GM19238 (cell line): ENCODE measurements around the gene GUCA2A.
A peak's percentile ranks its signal among the peaks of the same experiment; 100 is the strongest.

ENCODE experiments used
- DNase-seq: peaks from one replicate; pipeline ENCODE4 v3.0.0; 2011; ENCODE audit warnings: low spot score; ENCODE audit not compliant: insufficient read length

GUCA2A gene

DNA sequence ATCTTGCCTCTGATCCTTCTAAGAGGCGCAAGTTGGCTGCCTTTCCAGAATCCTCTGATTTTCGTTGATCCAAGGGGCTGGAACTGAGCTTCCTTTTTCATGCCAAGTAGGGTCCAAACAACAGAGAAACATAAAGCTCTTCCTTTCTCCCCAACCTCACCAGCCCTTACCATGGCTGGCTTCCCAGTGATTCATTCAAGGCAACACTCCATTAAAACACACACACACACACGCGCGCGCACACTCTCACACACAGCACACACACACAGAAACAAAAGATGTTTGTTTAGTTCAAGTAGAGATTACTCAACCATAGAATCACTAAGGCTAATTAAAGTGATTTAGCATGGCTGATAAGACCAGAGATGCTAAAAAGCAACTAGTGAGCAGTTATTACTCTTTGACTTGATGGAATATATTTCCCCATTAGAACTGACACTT is 13.0 kb upstream of the GUCA2A start:
- DNase-seq = no peak

DNA sequence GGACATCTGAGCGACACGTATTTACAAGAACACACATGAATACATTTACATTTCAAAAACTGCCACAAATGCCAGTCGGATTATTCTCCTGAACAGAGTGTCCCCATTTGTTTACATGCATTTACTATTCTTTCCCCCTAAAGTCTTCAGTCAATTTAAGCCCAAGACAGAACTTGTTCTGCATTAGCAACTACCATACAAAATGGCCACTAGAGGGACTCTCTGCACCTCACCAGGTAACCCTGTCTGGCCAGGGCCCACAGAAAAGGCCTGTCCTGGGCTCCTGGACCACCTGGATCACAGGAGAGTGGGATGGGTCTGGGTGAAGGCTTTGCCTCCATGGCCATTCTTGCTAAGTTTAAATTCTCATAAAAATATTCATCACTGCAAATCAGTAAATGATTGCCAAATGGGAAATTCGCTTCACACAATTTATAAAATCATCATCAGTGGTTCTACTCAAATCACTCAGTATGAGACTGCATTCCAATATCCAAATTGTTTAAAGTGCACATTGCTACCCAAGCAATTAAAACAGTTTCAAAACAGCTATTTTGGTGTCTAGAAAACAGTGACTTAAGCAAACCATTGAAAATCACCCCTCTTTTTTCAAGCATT is 12.5 kb upstream of the GUCA2A start:
- peak; percentile 50 for DNase-seq

DNA sequence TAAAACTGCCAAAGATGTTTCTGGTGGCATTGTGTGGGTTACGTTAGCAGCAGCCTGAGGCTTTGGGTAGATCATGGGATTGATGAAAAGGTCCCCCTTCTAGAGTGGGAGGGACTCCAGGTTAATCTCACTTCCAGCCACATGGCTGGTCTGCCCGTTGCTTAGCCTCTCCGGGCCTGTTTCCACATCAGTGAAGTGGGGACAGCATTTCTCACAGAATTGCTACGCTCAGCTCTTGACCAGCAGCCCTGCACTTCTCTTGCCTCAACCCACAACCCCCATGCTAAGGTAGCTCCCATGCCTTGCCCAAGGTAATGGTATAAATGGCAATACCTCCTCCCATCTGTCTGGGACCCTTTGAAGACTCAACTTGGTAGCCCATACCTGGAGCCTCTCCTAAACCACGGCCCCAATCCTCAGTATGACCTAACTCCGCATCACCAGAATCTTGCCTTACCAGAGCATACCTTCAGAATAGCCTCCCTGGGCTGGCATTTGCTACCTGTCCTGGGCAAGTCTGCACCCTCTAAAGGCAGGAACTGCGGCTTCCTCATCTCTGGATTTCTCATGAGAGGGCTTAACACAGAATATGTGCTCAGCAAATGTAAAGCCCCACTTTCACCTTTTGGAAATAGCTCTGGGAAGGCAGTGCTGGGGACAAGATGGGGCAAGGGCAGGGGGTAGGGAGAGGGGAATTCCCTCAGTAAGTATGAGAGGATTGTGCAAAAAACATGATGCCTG is 10.9 kb upstream of the GUCA2A start:
- no peak for DNase-seq

DNA sequence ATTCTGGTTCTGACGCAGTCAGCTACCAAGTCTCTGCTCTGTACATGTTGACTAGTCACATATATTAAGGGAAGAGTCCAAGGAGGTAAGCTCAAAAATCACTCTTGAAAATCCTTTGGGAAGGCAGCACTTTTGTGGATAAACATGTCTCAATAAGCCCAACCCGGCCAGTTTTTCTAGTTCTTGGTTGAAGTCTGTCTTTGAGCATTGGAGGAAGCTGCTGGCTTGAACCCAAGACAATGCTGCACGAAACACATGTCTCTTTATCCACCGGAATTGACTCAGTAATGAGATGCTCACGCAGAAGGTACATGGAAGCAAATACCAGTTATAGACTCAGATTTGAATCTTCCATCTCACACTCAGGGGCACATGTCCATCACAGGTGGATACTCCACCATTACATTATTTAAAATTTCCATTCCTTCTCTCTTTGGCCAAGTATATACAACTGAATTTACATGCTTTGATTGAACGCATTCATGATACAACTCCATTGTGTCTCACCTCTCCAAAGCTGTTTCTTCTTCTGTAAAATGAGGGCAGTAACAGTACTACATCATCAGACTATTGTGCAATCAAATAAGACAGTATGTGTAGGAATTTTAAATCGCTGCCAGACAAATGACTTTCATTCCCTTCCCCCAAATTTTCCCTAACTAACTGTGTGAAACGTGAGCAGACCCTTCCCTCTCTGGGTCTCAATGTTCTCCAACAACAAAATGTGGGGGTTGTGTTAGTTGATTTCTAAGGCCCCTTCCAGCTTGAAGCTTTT is 9.6 kb upstream of the GUCA2A start:
- no peak for DNase-seq

DNA sequence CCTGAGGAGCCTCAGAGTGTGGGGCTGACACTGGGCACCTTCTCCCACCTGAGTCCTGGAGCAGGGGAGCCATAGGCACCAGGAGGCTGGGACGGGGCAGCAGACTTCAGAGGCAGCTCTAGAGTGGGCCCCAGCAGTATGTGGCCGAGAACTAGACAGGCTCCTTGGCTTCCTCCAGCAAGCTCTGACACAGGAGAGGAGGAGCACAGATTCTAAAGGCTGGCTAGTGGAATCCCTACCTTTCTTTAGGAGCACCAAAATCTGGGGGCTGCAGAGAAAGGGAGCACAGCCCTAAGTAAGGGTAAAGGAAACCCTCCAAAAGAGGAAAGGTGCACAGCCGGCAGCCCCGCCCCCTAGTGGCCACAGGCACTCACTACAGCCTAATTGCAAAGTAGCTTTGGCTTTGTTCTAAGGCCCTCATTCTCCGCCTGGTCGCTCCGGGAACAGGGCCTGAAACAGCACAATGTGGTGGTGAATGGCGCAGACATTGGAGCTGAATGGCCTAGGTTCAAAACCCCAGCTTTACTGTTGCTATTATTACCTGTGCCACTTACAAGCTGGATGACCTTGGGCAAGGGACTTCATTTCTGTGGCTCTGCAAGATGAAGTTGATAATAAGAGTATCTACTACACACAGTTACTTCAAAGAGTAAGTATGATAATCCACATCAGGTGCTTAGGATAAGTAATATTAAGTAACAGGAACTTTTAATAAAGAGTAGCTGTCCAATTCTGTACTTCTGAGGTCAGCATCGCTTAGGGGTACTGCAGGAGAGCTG is 8.8 kb upstream of the GUCA2A start:
- peak; percentile 50 for DNase-seq

DNA sequence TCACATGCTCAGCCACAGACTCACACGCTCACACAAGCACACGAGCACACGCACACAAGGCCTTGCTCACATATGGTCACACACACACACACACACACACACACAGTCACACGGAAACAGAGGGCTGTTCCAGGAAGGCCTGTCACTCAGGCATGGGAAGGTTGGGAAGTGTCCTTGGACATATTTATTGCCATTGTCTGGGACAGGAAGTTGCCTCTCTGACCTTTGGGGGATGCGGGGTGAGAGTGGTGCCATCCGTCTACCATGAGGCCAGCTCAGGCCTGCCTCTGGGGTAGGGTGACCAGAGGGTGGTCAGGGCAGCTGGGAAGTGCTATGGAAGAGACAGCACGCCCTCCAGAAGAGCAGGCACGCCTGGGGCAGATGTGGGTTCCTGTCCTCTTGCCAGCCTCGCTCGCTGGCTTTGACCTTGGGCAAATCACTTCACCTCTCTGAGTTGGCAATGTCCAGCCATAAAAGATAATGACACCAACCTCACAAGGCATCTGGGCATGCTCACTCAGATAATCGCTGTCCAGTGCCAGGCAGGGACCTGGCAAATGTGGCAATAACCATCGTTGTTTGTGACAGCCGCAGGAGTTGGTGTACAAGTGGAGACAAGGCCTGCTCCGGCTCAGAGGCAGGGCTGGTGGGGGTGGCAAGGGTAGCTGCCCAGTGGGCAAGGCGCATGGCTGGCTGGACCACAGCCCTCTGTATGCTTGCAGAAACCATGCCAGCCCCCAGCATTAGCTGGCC is 8.0 kb upstream of the GUCA2A start:
- DNase-seq = no peak

DNA sequence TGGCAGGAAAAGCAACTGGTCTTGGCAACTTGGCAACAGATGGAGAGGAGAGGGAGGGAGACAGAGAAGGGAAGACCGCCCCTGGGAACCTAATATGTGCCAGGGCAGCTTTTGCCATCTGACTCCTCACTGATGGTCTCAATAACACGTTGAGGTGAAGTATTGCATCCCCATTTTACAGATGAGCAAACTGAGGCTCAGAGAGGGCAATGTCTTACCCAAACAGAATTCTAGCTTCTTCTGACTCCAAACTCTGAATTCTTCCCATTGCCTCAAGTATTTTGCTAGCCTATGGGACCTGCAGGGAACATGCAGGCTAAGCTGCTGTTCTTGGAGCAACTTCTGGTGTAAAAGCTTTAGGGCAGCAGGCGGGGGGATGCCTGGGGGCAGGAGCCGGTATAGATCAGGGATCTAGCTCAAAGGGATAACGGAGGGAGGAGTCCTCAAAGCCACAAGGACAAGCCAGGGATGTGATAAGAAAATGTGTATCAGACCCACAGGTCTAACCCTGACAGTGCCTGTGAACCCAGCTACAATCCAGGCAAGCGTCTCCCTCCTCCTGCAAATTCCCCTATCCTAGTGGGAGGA is 7.2 kb upstream of the GUCA2A start:
- no peak for DNase-seq

DNA sequence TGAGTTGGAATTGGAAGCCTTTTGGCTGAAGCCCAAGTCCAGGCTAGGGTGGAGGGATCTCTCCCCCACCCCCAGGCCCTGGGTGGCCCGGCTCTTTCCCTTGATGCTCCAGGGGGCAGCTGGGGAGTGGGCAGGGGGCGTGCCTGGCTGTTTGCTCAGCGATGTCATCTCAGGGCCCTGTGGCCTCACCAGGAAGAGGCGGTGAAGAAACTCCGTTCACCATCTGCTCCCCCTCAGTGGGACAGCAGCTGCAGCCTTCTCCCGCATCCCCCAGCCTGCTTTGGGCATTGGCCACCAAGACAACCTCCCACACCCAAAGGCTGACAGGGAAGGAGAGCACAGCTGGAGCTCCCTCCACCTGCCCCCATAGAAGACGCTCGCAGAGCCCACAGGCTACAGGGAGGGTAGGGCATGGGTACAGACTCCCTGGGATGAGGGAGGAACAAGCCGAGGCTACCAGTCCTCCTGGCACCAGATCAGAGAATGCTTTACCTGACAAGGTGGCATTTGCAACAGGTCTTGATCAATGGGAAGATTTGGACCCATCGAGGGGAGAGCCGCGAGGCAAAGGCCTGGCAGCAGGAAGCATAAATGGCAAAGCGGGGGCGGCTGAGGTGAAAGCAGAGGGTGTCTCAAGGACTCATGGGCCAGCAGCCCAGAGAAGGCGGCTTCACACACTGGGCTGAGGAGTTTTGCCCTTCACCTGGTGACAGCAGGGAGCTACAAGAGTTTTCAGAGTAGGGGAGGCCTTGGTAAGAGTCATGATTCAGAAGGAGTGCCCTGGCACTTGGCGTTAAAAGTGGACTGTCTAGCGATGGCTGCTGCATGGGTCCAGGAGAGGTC is 6.5 kb upstream of the GUCA2A start:
- no peak for DNase-seq

DNA sequence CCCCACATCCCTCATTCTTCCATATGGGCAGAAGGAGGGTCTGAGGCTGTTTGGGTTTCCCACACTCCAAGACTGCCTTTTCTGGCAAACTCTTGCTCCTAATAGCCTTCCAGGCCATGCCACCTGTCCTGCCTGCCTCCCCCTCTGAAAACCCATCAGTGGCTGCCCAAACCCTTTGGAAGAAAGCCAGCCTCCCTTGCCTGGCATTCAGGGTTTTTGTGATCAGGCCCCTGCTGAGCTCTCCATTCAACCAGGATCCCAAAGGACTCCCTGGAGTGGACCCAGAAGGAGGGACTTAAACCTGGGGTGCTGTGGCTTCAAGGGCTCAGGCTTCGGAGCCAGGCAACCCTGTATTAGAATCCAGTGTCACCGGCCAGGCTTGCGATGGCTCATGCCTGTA is 4.2 kb upstream of the GUCA2A start:
- DNase-seq = no peak

DNA sequence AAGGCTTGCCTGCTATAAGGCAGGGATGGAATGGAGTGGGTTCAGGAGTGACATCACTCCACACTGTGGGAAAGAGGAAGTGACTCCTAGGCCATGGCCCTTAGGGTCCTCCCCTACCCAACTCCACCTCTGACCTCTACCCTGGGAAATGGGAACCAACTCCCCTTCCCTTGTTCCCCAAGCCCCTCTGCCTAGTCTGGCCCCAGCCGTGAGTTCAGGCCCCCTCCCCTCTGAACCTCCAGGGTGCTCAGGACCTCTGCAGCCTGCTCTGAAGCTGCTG is 3.8 kb upstream of the GUCA2A start:
- DNase-seq = no peak

DNA sequence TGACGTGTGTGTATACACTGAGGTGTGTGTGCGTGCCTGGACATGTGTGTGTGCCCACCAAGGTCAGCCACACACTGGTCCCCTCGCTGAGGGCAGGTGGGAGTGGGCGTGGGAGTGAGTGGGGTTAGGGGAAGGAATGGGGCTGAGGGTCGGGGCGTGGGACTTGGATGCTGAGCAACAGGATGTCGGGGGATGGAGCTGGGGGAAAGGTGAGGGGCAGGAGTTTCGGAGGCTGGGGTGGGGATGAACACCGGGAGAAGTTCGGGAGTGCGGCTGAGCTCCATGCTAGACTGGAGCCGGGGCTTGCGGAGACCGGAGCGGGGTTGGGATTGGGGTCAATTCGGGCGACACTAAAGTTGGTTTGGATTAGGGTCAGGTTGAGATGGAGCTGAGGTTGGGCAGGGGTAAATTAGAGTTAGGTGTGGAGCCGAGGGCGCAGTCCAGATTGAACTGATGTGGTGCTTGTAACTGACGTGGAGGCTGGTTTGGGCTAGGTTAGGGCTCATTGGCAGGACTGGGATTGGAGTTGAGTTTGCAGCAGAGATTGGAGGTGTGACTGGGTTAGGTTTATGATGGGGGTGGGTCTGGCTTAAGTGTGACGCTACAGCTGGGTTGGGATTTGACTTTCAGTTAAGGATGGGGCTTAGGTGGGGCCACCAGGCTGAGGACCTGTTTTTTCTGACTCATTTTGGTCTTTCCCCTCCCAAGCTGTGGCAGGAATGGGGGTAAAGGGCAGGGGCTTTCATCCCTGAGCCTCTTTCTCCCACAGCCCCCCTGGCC is 3.3 kb upstream of the GUCA2A start:
- DNase-seq = no peak

DNA sequence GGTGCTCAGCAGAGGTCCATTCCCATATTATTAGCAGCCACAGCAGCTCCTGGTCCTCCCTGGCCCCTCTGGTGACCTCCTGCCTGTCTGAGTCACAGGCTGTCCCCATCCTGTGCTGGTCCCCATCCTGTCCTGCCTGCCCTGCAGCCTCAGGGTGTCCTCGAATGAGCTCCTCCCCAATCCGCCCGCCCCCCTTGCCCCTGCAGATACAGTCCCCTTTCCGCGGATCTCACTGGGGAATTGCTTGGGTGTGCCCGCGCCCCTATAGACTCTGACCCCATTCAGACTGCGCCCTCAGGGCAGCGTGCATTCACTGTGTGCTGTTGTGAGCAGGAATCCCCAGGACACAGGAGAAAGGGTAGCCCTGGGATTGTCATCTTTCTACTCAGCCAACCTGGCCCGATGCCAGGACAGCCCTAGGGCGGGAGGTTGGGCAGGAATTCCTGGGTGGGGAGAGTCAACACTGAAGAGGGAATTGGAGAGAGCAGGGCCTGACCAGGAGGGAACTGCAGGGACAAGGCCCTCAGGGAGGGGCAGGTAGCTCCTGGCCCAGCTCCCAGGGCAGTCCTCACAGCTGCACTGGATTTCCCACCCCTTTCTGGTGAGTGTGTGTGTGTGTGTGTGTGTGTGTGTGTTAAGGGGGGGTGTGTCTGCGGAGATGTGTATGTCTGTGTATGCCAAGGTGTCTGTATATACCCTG is 1.1 kb upstream of the GUCA2A start:
- DNase-seq = no peak

DNA sequence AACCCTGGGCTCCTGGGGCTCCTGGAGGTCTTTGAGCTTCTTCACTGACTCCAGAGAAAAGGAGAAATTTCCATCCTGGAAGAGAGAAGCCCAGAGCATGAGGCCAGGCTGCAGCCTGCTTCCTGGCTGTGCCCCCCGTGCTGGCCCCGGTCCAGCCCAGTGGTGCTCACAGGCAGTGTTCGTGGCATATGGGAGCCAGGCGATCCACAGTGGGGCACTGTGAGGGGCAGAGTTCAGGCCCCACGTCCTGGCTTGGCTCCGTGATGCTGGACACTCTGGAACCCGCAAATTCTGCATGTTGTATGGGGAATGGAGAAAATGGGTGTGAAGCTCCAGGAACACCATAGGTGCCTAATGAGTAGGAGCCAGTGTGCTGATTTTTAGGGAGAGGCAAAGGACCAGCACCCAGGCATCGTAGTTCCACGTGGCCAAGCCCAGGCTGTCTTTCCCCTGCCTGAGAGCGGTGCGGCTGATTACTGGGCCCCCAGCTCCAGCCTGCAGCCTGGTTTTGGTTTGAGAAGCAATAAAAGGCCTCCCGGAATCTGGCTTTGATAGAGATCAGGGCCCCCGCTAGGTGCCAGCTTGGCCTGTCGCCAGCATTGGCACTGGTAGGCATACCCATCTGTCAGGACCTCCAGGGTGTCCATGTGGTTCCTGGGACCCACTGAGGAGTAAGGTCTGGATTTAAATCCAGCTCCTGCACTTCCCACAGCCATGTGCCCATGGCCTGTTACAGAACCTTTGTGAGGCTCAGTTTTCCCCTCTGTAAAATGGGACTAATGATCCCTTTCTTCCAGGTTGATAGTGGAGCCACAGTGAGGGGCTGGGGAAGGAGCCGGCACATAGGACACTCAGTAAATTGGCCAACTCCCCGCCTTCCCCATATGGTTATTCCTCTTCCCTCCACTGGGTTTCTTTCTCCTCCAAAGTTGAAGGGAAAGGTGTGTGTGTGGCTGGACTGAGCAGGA is 725 bp downstream of the GUCA2A start:
- DNase-seq = no peak

DNA sequence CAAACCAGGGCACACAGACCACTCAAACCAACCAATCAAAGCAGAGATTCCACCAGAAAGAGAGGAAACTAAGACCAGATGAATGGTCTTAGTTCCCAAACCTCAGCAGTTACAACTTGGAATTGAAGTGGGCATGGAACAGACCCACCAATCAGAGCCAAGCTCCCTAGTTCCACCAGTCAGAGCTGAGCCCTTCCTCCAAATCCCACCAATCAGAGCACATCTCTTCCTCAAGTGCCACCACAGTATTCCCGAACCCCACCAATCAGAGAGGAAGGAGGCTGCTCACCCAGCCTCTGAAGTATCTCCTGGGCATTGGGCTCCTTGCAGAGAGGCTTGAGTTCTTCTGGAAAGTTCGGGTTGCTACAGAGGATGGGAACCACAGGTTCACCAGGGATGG is 1.4 kb downstream of the GUCA2A start:
- DNase-seq = no peak

DNA sequence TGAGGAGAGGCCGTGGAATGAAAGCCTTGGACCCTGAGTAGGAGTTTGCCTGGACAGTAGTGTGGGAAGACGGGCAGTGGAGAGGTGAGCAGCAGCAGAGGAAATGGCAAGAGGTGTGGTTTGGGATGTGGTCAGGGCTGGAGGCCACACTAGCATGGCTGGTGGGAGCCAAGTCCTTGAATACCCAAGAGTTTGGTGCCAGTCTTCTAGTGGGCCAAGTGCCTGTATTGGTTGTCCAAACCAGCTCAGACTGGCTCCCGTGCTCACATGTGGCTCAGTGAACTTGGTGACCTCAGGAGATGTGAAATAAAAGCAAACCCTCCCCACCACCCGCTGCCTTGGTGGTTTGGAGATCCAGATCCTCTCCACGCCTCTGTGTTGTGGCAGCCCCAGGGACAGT is 2.4 kb downstream of the GUCA2A start:
- DNase-seq = no peak

DNA sequence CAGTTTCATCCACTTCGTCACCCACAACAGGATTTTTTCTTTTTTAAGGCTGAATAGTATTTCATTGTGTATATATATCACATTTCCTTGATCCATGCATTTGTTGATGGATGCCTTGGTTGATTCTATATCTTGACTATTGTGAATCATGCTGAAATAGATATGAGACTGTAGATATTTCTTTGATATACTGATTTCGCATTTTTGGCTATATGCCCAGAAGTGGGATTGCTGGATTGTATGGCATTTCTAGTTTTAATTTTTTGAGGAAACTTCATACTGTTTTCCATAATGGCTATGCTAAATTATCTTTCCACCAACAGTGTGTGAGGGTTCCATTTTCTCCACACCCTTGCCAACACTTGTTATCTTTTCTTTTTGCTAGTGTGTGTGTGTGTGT is 6.4 kb downstream of the GUCA2A start:
- no peak for DNase-seq

DNA sequence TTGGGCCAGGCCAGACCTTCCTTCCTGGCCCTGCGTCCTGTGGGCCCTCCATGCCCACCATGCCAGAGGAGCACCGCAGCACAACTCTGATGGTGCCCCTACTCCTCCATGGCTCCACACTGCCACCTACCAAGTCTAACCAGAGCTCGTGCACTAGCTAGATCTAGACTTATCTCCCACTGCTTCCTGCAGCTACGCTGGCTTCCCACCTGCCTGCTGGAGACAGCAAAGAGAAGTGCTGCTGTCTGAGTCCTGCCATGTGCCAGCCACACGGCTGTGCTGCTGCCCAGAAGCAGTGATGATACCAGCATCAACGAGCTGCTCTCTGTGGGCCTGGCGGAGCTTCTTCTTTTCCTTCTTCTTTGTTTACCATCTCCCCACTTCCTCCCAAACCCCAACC is 6.9 kb downstream of the GUCA2A start:
- DNase-seq = no peak
